PC-9 (cell line): Measurements from ENCODE around the gene SRA1. TPM values are rescaled to one million over a fixed set of nuclear protein-coding genes. Genes with fewer than 3 reads are reported as not detected.
A peak's percentile ranks its signal among the peaks of the same experiment; 100 is the strongest.

Experiments
- BruUV-seq: library from RNA; stranded (reverse); fragments of 400-500 nt; replicated peaks from 2 replicates; lab custom pipeline; 2021; lab: Mats Ljungman, UMichigan
- CTCF ChIA-PET: fragments of 300-600 bp; sonication (Branson Sonifier 250); formaldehyde crosslinking; loops from one replicate; lab custom pipeline; 2022; ENCODE audit warnings: antibody characterized with exemption; lab: Charles Lee
- POLR2A ChIA-PET: fragments of 300-600 bp; sonication (Branson Sonifier 250); formaldehyde crosslinking; loops from one replicate; lab custom pipeline; 2022; ENCODE audit warnings: antibody characterized with exemption; ENCODE audit not compliant: unreplicated experiment; lab: Charles Lee
- DNase-seq, 2 experiments: peaks; one replicate each; pipeline versions ENCODE4 v3.0.0 to v3.0.0-alpha.2; 2015 to 2022; ENCODE audit warnings: mixed read lengths in 1 of 2
- H2AFZ ChIP-seq: fragments of 200-600 bp; sonication (generic); 2 replicates; pipeline ENCODE4 v1.8.1; 2017; ENCODE audit warnings: antibody characterized with exemption
- H3F3A ChIP-seq: fragments of 200-600 bp; sonication (generic); 2 replicates; pipeline ENCODE4 v1.8.1; 2017; ENCODE audit warnings: antibody characterized with exemption, mild to moderate bottlenecking, low read depth; ENCODE audit not compliant: insufficient read depth
- H3K27ac ChIP-seq: fragments of 200-600 bp; sonication (generic); 2 replicates; pipeline ENCODE4 v1.6.1; 2016; ENCODE audit warnings: mixed run types
- H3K27me3 ChIP-seq: fragments of 200-600 bp; sonication (generic); 2 replicates; pipeline ENCODE4 v1.6.1; 2016; ENCODE audit warnings: low read depth, mixed run types; ENCODE audit not compliant: insufficient read depth
- H3K36me3 ChIP-seq: fragments of 200-600 bp; sonication (generic); 2 replicates; pipeline ENCODE4 v1.6.1; 2016; ENCODE audit warnings: low read depth, mixed run types
- H3K4me1 ChIP-seq: fragments of 200-600 bp; sonication (generic); replicated peaks from 2 replicates; pipeline ENCODE4 v1.6.1; 2016; ENCODE audit warnings: mixed run types; ENCODE audit not compliant: insufficient read depth
- H3K4me2 ChIP-seq: fragments of 200-600 bp; sonication (generic); 2 replicates; pipeline ENCODE4 v1.6.1; 2017; ENCODE audit warnings: mixed run types
- H3K4me3 ChIP-seq: fragments of 200-600 bp; sonication (generic); 2 replicates; pipeline ENCODE4 v1.6.1; 2016; ENCODE audit warnings: mixed run types
- H3K79me2 ChIP-seq: fragments of 200-600 bp; sonication (generic); 2 replicates; pipeline ENCODE4 v1.6.1; 2017; ENCODE audit warnings: low read depth, mixed run types
- H3K9me2 ChIP-seq: fragments of 200-600 bp; sonication (generic); 2 replicates; pipeline ENCODE4 v1.8.1; 2017; ENCODE audit warnings: mild to moderate bottlenecking; ENCODE audit not compliant: insufficient read depth
- H3K9me3 ChIP-seq: fragments of 200-600 bp; sonication (generic); 2 replicates; pipeline ENCODE4 v1.8.1; 2016; ENCODE audit warnings: low read depth; ENCODE audit not compliant: insufficient read depth
- H4K20me1 ChIP-seq: fragments of 200-600 bp; sonication (generic); 2 replicates; pipeline ENCODE4 v1.8.1; 2017; ENCODE audit not compliant: insufficient read depth
- EZH2 ChIP-seq: fragments of 200-600 bp; sonication (generic); IDR thresholded peaks from 2 replicates; pipeline ENCODE4 v1.8.0; 2017; ENCODE audit warnings: antibody characterized with exemption, low read depth
- intact Hi-C: fragments of 100-400 bp; cut with micrococcal nuclease; formaldehyde crosslinking; loops from one replicate; pipeline ENCODE4 v1.10.0; 2022; ENCODE audit not compliant: unreplicated experiment
- total RNA-seq: library from RNA; stranded (reverse); gene quantifications from 2 replicates; pipeline ENCODE4 v1.2.3, GENCODE V29; 2021
- TF ChIP-seq, protein P1 (sequence below): fragments of 200-600 bp; sonication (generic); conservative IDR thresholded peaks from 2 replicates; pipeline ENCODE4 v1.6.1; 2017; ENCODE audit warnings: mixed run types, antibody characterized with exemption, mild to moderate bottlenecking, moderate library complexity

Gene SRA1
- total RNA-seq, 1 experiment from 2014 or later, result 36.1 TPM

DNA sequence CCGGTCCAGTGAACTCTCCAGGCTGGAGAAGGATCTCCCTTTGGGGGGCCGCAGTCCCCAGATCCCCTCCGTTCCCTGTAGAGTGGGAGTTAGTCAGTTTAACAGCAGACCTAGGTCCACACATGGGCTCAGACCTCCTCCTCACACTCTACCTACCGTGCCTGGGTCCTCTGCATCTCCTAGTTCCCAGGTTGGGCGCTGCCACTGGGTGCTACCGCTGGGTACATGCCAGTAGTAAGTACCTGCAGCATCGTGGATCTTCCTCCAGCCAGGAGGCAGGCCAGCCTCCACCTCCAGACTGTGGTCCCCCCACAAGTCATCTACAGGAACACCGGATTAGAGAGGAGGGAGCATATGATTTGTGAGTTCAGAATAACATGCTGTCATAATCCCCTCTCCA is 6.3 kb upstream of the SRA1 start:
- 0 out of 2 replicates have a peak, but pooled peaks cover 3% of the 10 kb centered on the region for H3F3A ChIP-seq
- intact Hi-C loops, result no loop called here
- H3K4me2 ChIP-seq, result peak overlapping the region; percentile 92
- no peaks in the 10 kb centered on the region for H3K9me2 ChIP-seq
- DNase-seq, result no peak
- peak overlapping the region; percentile 56; the same call in 1 of the 2 replicates for H3K27ac ChIP-seq
- H4K20me1 ChIP-seq, result no peaks in the 10 kb centered on the region
- peak overlapping the region; percentile 76 for H3K4me3 ChIP-seq
- peaks cover 14% of the 10 kb centered on the region for H3K4me1 ChIP-seq
- H3K79me2 ChIP-seq, result peaks cover 21% of the 10 kb centered on the region
- H3K9me3 ChIP-seq, result no peaks in the 10 kb centered on the region
- TF ChIP-seq, protein P1, sequence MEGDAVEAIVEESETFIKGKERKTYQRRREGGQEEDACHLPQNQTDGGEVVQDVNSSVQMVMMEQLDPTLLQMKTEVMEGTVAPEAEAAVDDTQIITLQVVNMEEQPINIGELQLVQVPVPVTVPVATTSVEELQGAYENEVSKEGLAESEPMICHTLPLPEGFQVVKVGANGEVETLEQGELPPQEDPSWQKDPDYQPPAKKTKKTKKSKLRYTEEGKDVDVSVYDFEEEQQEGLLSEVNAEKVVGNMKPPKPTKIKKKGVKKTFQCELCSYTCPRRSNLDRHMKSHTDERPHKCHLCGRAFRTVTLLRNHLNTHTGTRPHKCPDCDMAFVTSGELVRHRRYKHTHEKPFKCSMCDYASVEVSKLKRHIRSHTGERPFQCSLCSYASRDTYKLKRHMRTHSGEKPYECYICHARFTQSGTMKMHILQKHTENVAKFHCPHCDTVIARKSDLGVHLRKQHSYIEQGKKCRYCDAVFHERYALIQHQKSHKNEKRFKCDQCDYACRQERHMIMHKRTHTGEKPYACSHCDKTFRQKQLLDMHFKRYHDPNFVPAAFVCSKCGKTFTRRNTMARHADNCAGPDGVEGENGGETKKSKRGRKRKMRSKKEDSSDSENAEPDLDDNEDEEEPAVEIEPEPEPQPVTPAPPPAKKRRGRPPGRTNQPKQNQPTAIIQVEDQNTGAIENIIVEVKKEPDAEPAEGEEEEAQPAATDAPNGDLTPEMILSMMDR, result no peak
- TF ChIP-seq EZH2, result no peak
- CTCF ChIA-PET, result interaction anchor here (0.5 kb wide), 1 partner anchor 1055 kb away, joined by 3 read pairs; the partner anchor contains the start of gene DIAPH1
- TSS peak; percentile 54 for BruUV-seq
- POLR2A ChIA-PET, result interaction anchor here (0.6 kb wide), 1 partner anchor 170 kb away, joined by 34 read pairs; no protein-coding TSS in a partner anchor
- no peaks in the 10 kb centered on the region for H3K27me3 ChIP-seq
- no peaks in the 10 kb centered on the region for H3K36me3 ChIP-seq
- peak overlapping the region; percentile 85 for H2AFZ ChIP-seq

DNA sequence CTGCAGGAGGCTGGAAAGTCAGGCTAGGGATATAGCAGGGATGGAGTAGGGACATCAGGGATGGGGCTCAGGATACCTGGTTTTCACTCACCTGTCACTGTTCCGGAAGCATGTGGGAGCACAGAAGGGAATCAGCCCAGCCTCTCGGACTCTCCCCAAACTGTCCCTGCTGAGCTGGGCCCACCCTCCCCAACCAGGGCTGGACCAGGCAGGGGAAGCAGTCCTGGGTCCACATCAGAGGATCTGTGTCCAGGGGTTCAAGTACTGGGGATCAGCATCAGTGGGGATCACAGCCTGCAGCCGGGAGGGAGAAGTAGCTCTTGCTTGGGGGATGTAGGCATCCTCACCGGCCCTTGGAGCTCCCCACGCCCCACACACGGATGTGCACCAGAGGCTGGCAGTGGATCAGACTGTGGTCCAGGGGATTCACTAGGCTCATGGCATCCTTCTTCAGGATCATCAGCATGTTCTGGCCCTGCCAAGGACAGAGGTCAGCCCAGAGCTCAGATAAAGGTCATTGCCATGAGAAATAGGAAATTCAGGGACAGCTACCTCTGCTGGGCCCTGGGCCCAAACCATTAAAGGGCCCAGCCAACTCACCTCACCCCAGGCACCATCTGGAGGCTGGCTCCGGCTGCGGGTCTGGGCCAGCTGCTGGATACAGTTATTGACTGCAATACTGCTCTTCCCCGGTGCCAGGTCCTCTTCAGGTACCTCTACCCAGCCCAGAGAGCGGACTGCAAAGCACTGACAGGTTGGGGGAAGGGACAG is 4.7 kb upstream of the SRA1 start:
- H3F3A ChIP-seq, result 0 out of 2 replicates have a peak, but pooled peaks cover 14% of the 10 kb centered on the region
- CTCF ChIA-PET, result no interaction called here
- H3K4me3 ChIP-seq, result no peak overlapping the region
- intact Hi-C loops, result no loop called here
- H3K79me2 ChIP-seq, result peaks cover 22% of the 10 kb centered on the region
- POLR2A ChIA-PET, result no interaction called here
- no peak for DNase-seq
- no peaks in the 10 kb centered on the region for H3K9me3 ChIP-seq
- H3K36me3 ChIP-seq, result no peaks in the 10 kb centered on the region
- H2AFZ ChIP-seq, result no peak overlapping the region
- no peak overlapping the region for H3K27ac ChIP-seq
- TF ChIP-seq, protein P1, result no peak
- no peak for TF ChIP-seq EZH2
- H3K4me2 ChIP-seq, result no peak overlapping the region
- H3K4me1 ChIP-seq, result peaks cover 14% of the 10 kb centered on the region
- H3K9me2 ChIP-seq, result no peaks in the 10 kb centered on the region
- no peaks in the 10 kb centered on the region for H3K27me3 ChIP-seq
- BruUV-seq, result no TSS peak
- H4K20me1 ChIP-seq, result no peaks in the 10 kb centered on the region

DNA sequence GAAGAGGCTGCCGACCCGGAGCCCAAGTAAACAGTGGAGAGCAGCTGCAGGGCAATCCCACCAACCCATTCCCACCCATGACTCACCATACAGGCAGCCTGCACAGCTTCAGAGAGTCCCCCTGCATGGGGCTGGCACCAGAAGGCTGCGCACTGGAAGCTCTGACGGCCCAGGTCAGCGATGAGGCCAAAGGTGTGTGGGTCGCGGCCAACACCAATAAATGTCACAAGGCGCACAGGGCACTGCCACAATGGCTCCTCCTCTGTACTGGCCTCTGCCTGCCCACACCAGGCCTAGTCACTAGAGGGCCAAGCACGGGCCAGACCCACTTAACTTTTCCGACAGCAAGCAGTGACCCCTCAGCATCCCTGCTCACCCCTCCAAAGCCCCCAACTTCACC is 3.0 kb upstream of the SRA1 start:
- no peak overlapping the region for H3K27ac ChIP-seq
- H2AFZ ChIP-seq, result no peak overlapping the region
- H3K4me1 ChIP-seq, result peaks cover 16% of the 10 kb centered on the region
- BruUV-seq, result no TSS peak
- H3K9me3 ChIP-seq, result no peaks in the 10 kb centered on the region
- H4K20me1 ChIP-seq, result no peaks in the 10 kb centered on the region
- TF ChIP-seq, protein P1, result no peak
- no peak for TF ChIP-seq EZH2
- H3K4me2 ChIP-seq, result no peak overlapping the region
- H3F3A ChIP-seq, result 0 out of 2 replicates have a peak, but pooled peaks cover 14% of the 10 kb centered on the region
- intact Hi-C loops, result no loop called here
- no peaks in the 10 kb centered on the region for H3K27me3 ChIP-seq
- H3K79me2 ChIP-seq, result peaks cover 22% of the 10 kb centered on the region
- ChIA-PET POLR2A (no interaction called here), CTCF (no interaction called here)
- H3K9me2 ChIP-seq, result no peaks in the 10 kb centered on the region
- DNase-seq, result no peak
- H3K36me3 ChIP-seq, result no peaks in the 10 kb centered on the region
- no peak overlapping the region for H3K4me3 ChIP-seq
